ENCODE results near the gene STMN1.

The STMN1 gene

GRCh38 chr1:25918615-25919014, 12.4 kb upstream of the STMN1 start:
- no peak for DNase-seq

GRCh38 chr1:25917996-25918395, 11.8 kb upstream of the STMN1 start:
- no peak for DNase-seq

GRCh38 chr1:25916460-25916859, 10.2 kb upstream of the STMN1 start:
- no peak for DNase-seq

- DNase-seq, result no peak
Measured at GRCh38 chr1:25914074-25914995, 8.1 kb upstream of the STMN1 start.

GRCh38 chr1:25913206-25913605, 7.0 kb upstream of the STMN1 start:
- DNase-seq, result no peak

- no peak for DNase-seq
Measured at GRCh38 chr1:25912076-25912831, 6.0 kb upstream of the STMN1 start.

- no peak for DNase-seq
Measured at GRCh38 chr1:25911162-25911561, 4.9 kb upstream of the STMN1 start.

GRCh38 chr1:25909040-25909439, 2.8 kb upstream of the STMN1 start:
- DNase-seq, result no peak

GRCh38 chr1:25908161-25908560, 1.9 kb upstream of the STMN1 start:
- no peak for DNase-seq

- DNase-seq, result no peak
Measured at GRCh38 chr1:25907601-25908000, 1.4 kb upstream of the STMN1 start.

GRCh38 chr1:25906644-25907300, 553 bp upstream of the STMN1 start:
- peak; percentile 70 for DNase-seq

- DNase-seq, result peak; percentile 97
Measured at GRCh38 chr1:25904943-25905679, 1.1 kb downstream of the STMN1 start.

GRCh38 chr1:25903986-25904385, 2.2 kb downstream of the STMN1 start:
- DNase-seq, result no peak

- no peak for DNase-seq
Measured at GRCh38 chr1:25902462-25902861, 3.8 kb downstream of the STMN1 start.

GRCh38 chr1:25900219-25900618, 6.0 kb downstream of the STMN1 start:
- no peak for DNase-seq

- DNase-seq, result no peak
Measured at GRCh38 chr1:25899792-25900191, 6.4 kb downstream of the STMN1 start.

GRCh38 chr1:25898223-25899015, 7.8 kb downstream of the STMN1 start:
- no peak for DNase-seq

- DNase-seq, result no peak
Measured at GRCh38 chr1:25897754-25898153, 8.5 kb downstream of the STMN1 start.

GRCh38 chr1:25896266-25896665, 10.0 kb downstream of the STMN1 start:
- DNase-seq, result peak; percentile 24

GRCh38 chr1:25895365-25895990, 10.7 kb downstream of the STMN1 start:
- DNase-seq, result peak; percentile 88

- no peak for DNase-seq
Measured at GRCh38 chr1:25893116-25893515, 13.1 kb downstream of the STMN1 start.
